Lower leg skin (tissue), 3 donors: Measurements from ENCODE around the gene RAB11FIP4.

ENCODE experiments used
- POLR2A ChIP-seq, 2 donors: fragments of 450-650 bp; IDR thresholded peaks; one replicate each; pipeline ENCODE4 v1.6.1; 2016 to 2017; ENCODE audit warnings: antibody characterized with exemption in 2 of 2, mild to moderate bottlenecking in 1 of 2, moderate library complexity in 1 of 2
- TF ChIP-seq, protein P1 (sequence below), 3 donors: fragments of 450-650 bp; IDR thresholded peaks; one replicate each; pipeline ENCODE4 v1.5.1; 2016; ENCODE audit warnings: antibody characterized with exemption in 3 of 3, mild to moderate bottlenecking in 3 of 3, moderate library complexity in 2 of 3

- TF ChIP-seq, protein P1, sequence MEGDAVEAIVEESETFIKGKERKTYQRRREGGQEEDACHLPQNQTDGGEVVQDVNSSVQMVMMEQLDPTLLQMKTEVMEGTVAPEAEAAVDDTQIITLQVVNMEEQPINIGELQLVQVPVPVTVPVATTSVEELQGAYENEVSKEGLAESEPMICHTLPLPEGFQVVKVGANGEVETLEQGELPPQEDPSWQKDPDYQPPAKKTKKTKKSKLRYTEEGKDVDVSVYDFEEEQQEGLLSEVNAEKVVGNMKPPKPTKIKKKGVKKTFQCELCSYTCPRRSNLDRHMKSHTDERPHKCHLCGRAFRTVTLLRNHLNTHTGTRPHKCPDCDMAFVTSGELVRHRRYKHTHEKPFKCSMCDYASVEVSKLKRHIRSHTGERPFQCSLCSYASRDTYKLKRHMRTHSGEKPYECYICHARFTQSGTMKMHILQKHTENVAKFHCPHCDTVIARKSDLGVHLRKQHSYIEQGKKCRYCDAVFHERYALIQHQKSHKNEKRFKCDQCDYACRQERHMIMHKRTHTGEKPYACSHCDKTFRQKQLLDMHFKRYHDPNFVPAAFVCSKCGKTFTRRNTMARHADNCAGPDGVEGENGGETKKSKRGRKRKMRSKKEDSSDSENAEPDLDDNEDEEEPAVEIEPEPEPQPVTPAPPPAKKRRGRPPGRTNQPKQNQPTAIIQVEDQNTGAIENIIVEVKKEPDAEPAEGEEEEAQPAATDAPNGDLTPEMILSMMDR (IDR thresholded peaks at IDR 0.05) = no peak
- TF ChIP-seq POLR2A (IDR thresholded peaks at IDR 0.05) = no peak
Measured at GRCh38 chr17:31513731-31514427, 122.4 kb downstream of the RAB11FIP4 start.
